ENCODE data around the gene ZAR1L.

The ZAR1L gene

GRCh38 chr13:32257649-32258048, 57.5 kb downstream of the ZAR1L start:
- no peak overlapping the region for H2BK12ac ChIP-seq (ENCODE audit: low read length)
- H3K27me3 ChIP-seq (ENCODE audit: insufficient read depth, low read length) = no peaks in the 10 kb centered on the region
- no peaks in the 10 kb centered on the region for H3K36me3 ChIP-seq (ENCODE audit: control insufficient read depth in 1 of 2, insufficient read depth in 2 of 2, low read length in 2 of 2)
- H2AK5ac ChIP-seq (ENCODE audit: low read length) = no peak overlapping the region
- no peaks in the 10 kb centered on the region for H3K9me3 ChIP-seq (ENCODE audit: insufficient read depth, low read depth, low read length)
- no peak overlapping the region for H2BK120ac ChIP-seq (ENCODE audit: insufficient read depth, low read length, poor library complexity)
- no peak overlapping the region for H3K4me2 ChIP-seq (ENCODE audit: low read length)
- no peak overlapping the region for H2AFZ ChIP-seq (ENCODE audit: insufficient read depth, low read length, poor library complexity)
- no peak overlapping the region for H4K12ac ChIP-seq (ENCODE audit: low read depth, low read length)
- no peak overlapping the region for H3K9ac ChIP-seq (ENCODE audit: low read length)
- no peak overlapping the region for H4K91ac ChIP-seq (ENCODE audit: low read depth, low read length)
- no peak overlapping the region for H3K18ac ChIP-seq (ENCODE audit: low read length)
- no peak overlapping the region for H2BK5ac ChIP-seq (ENCODE audit: low read depth, low read length, poor library complexity)
- H3K79me2 ChIP-seq (ENCODE audit: control insufficient read depth, insufficient read depth, low read length, poor library complexity) = no peaks in the 10 kb centered on the region
- no peak for DNase-seq
- no peak overlapping the region for H3K4me3 ChIP-seq (ENCODE audit: low read depth, low read length)
- no peaks in the 10 kb centered on the region for H3K79me1 ChIP-seq (ENCODE audit: low read length)
- H3K23ac ChIP-seq (ENCODE audit: low read length) = no peak overlapping the region
- H4K8ac ChIP-seq (ENCODE audit: low read depth, low read length) = no peak overlapping the region
- H3K4ac ChIP-seq (ENCODE audit: low read depth, low read length) = no peak overlapping the region
- peaks cover 0 to 5% of the 10 kb centered on the region in 2 experiments for H3K4me1 ChIP-seq (ENCODE audit: control insufficient read depth in 1 of 2, insufficient read depth in 2 of 2, low read length in 2 of 2)
- H3K14ac ChIP-seq (ENCODE audit: low read length) = no peak overlapping the region
- H3K27ac ChIP-seq (ENCODE audit: low read depth, low read length) = no peak overlapping the region

- Histone ChIP-seq H3K79me2 (ENCODE audit: control insufficient read depth, insufficient read depth, low read length, poor library complexity) (no peaks in the 10 kb centered on the region), H3K4ac (ENCODE audit: low read depth, low read length) (no peak overlapping the region), H3K18ac (ENCODE audit: low read length) (no peak overlapping the region), H3K23ac (ENCODE audit: low read length) (no peak overlapping the region), H3K4me1 (ENCODE audit: control insufficient read depth in 1 of 2, insufficient read depth in 2 of 2, low read length in 2 of 2) (no peaks in the 10 kb centered on the region), H2AK5ac (ENCODE audit: low read length) (no peak overlapping the region), H2BK120ac (ENCODE audit: insufficient read depth, low read length, poor library complexity) (no peak overlapping the region), H3K9ac (ENCODE audit: low read length) (no peak overlapping the region), H2AFZ (ENCODE audit: insufficient read depth, low read length, poor library complexity) (no peak overlapping the region), H3K4me3 (ENCODE audit: low read depth, low read length) (no peak overlapping the region), H4K91ac (ENCODE audit: low read depth, low read length) (no peak overlapping the region), H3K4me2 (ENCODE audit: low read length) (no peak overlapping the region), H4K12ac (ENCODE audit: low read depth, low read length) (no peak overlapping the region), H4K8ac (ENCODE audit: low read depth, low read length) (no peak overlapping the region), H3K36me3 (ENCODE audit: control insufficient read depth in 1 of 2, insufficient read depth in 2 of 2, low read length in 2 of 2) (no peaks in the 10 kb centered on the region), H3K79me1 (ENCODE audit: low read length) (no peaks in the 10 kb centered on the region), H3K27me3 (ENCODE audit: insufficient read depth, low read length) (no peaks in the 10 kb centered on the region), H3K14ac (ENCODE audit: low read length) (no peak overlapping the region), H2BK12ac (ENCODE audit: low read length) (no peak overlapping the region), H3K27ac (ENCODE audit: low read depth, low read length) (no peak overlapping the region), H2BK5ac (ENCODE audit: low read depth, low read length, poor library complexity) (no peak overlapping the region), H3K9me3 (ENCODE audit: insufficient read depth, low read depth, low read length) (no peaks in the 10 kb centered on the region)
- WGBS (ENCODE audit: extremely low coverage, insufficient coverage, insufficient read length) = no CpG with 5 or more reads among the region's 4 CpGs
- DNase-seq = no peak
Observed at GRCh38 chr13:32256243-32256642, 58.9 kb downstream of the ZAR1L start.

GRCh38 chr13:32255724-32256109, 59.4 kb downstream of the ZAR1L start:
- H4K12ac ChIP-seq (ENCODE audit: low read depth, low read length) = no peak overlapping the region
- H2BK12ac ChIP-seq (ENCODE audit: low read length) = no peak overlapping the region
- no peak overlapping the region for H2BK120ac ChIP-seq (ENCODE audit: insufficient read depth, low read length, poor library complexity)
- no peak overlapping the region for H2AK5ac ChIP-seq (ENCODE audit: low read length)
- WGBS (ENCODE audit: extremely low coverage, insufficient coverage, insufficient read length) = no CpG with 5 or more reads among the region's 6 CpGs
- no peak overlapping the region for H2AFZ ChIP-seq (ENCODE audit: insufficient read depth, low read length, poor library complexity)
- DNase-seq = no peak
- no peaks in the 10 kb centered on the region for H3K79me1 ChIP-seq (ENCODE audit: low read length)
- no peak overlapping the region for H2BK5ac ChIP-seq (ENCODE audit: low read depth, low read length, poor library complexity)
- H3K4me3 ChIP-seq (ENCODE audit: low read depth, low read length) = no peak overlapping the region
- no peaks in the 10 kb centered on the region for H3K36me3 ChIP-seq (ENCODE audit: control insufficient read depth in 1 of 2, insufficient read depth in 2 of 2, low read length in 2 of 2)
- H3K27ac ChIP-seq (ENCODE audit: low read depth, low read length) = no peak overlapping the region
- H3K9ac ChIP-seq (ENCODE audit: low read length) = no peak overlapping the region
- no peak overlapping the region for H3K23ac ChIP-seq (ENCODE audit: low read length)
- H4K91ac ChIP-seq (ENCODE audit: low read depth, low read length) = no peak overlapping the region
- H3K27me3 ChIP-seq (ENCODE audit: insufficient read depth, low read length) = no peaks in the 10 kb centered on the region
- H3K18ac ChIP-seq (ENCODE audit: low read length) = no peak overlapping the region
- H3K14ac ChIP-seq (ENCODE audit: low read length) = no peak overlapping the region
- H3K9me3 ChIP-seq (ENCODE audit: insufficient read depth, low read depth, low read length) = no peaks in the 10 kb centered on the region
- H3K4me1 ChIP-seq (ENCODE audit: control insufficient read depth in 1 of 2, insufficient read depth in 2 of 2, low read length in 2 of 2) = no peaks in the 10 kb centered on the region
- no peak overlapping the region for H3K4ac ChIP-seq (ENCODE audit: low read depth, low read length)
- H3K79me2 ChIP-seq (ENCODE audit: control insufficient read depth, insufficient read depth, low read length, poor library complexity) = no peaks in the 10 kb centered on the region
- H3K4me2 ChIP-seq (ENCODE audit: low read length) = no peak overlapping the region
- H4K8ac ChIP-seq (ENCODE audit: low read depth, low read length) = no peak overlapping the region

- no peak overlapping the region for H3K18ac ChIP-seq (ENCODE audit: low read length)
- H3K23ac ChIP-seq (ENCODE audit: low read length) = no peak overlapping the region
- no CpG with 5 or more reads among the region's 10 CpGs for WGBS (ENCODE audit: extremely low coverage, insufficient coverage, insufficient read length)
- no peak overlapping the region for H2BK5ac ChIP-seq (ENCODE audit: low read depth, low read length, poor library complexity)
- no peaks in the 10 kb centered on the region for H3K79me1 ChIP-seq (ENCODE audit: low read length)
- H3K4me3 ChIP-seq (ENCODE audit: low read depth, low read length) = no peak overlapping the region
- H2BK12ac ChIP-seq (ENCODE audit: low read length) = no peak overlapping the region
- no peak overlapping the region for H4K91ac ChIP-seq (ENCODE audit: low read depth, low read length)
- no peak overlapping the region for H3K4ac ChIP-seq (ENCODE audit: low read depth, low read length)
- H3K79me2 ChIP-seq (ENCODE audit: control insufficient read depth, insufficient read depth, low read length, poor library complexity) = no peaks in the 10 kb centered on the region
- H3K14ac ChIP-seq (ENCODE audit: low read length) = no peak overlapping the region
- no peak overlapping the region for H2AK5ac ChIP-seq (ENCODE audit: low read length)
- no peaks in the 10 kb centered on the region for H3K27me3 ChIP-seq (ENCODE audit: insufficient read depth, low read length)
- H3K4me1 ChIP-seq (ENCODE audit: control insufficient read depth in 1 of 2, insufficient read depth in 2 of 2, low read length in 2 of 2) = no peaks in the 10 kb centered on the region
- H3K4me2 ChIP-seq (ENCODE audit: low read length) = no peak overlapping the region
- H3K9ac ChIP-seq (ENCODE audit: low read length) = no peak overlapping the region
- H2BK120ac ChIP-seq (ENCODE audit: insufficient read depth, low read length, poor library complexity) = no peak overlapping the region
- no peak overlapping the region for H4K12ac ChIP-seq (ENCODE audit: low read depth, low read length)
- peaks cover 2% of the 10 kb centered on the region for H3K9me3 ChIP-seq (ENCODE audit: insufficient read depth, low read depth, low read length)
- no peak overlapping the region for H2AFZ ChIP-seq (ENCODE audit: insufficient read depth, low read length, poor library complexity)
- H3K36me3 ChIP-seq (ENCODE audit: control insufficient read depth in 1 of 2, insufficient read depth in 2 of 2, low read length in 2 of 2) = no peaks in the 10 kb centered on the region
- H3K27ac ChIP-seq (ENCODE audit: low read depth, low read length) = no peak overlapping the region
- no peak overlapping the region for H4K8ac ChIP-seq (ENCODE audit: low read depth, low read length)
- DNase-seq = no peak
Observed at GRCh38 chr13:32254916-32255723, 60.0 kb downstream of the ZAR1L start.
